RWPE2 (cell line): Measurements from ENCODE around the gene SDHAF2.
"Not testable (repeated sequence)": the region's sequence is repeated elsewhere in the genome, so short reads cannot be mapped to it uniquely, and the experiment has no call there.

Experiments used
- ATAC-seq: fragments of 200-7000 bp; cut with Tn5 transposase; 3 replicates; pipeline ENCODE4 v1.9.1; 2021; ENCODE audit warnings: low read depth
- DNase-seq: peaks from one replicate; pipeline ENCODE4 v3.0.0-alpha.2; 2020; ENCODE audit warnings: low spot score
- H3K27ac ChIP-seq: fragments of 450-650 bp; 2 replicates; pipeline ENCODE4 v1.5.1; 2017; ENCODE audit warnings: mild to moderate bottlenecking; ENCODE audit not compliant: poor library complexity, severe bottlenecking
- H3K27me3 ChIP-seq: fragments of 250-450 bp; sonication (Bioruptor Pico); 2 replicates; pipeline ENCODE4 v1.5.1; 2021; ENCODE audit warnings: mild to moderate bottlenecking, moderate library complexity; ENCODE audit not compliant: insufficient read depth, poor library complexity, severe bottlenecking
- H3K36me3 ChIP-seq: fragments of 250-450 bp; sonication (Bioruptor Pico); 2 replicates; pipeline ENCODE4 v1.5.1; 2020; ENCODE audit warnings: low read depth, mild to moderate bottlenecking, moderate library complexity
- H3K4me1 ChIP-seq: fragments of 250-450 bp; sonication (Bioruptor Pico); 2 replicates; pipeline ENCODE4 v1.5.1; 2021; ENCODE audit warnings: mild to moderate bottlenecking, moderate library complexity; ENCODE audit not compliant: insufficient read depth, poor library complexity, severe bottlenecking
- H3K4me3 ChIP-seq: fragments of 250-450 bp; sonication (Bioruptor Pico); 2 replicates; pipeline ENCODE4 v1.5.1; 2021; ENCODE audit warnings: mild to moderate bottlenecking, moderate library complexity; ENCODE audit not compliant: severe bottlenecking
- H3K9me3 ChIP-seq: fragments of 250-450 bp; sonication (Bioruptor Pico); 2 replicates; pipeline ENCODE4 v1.5.1; 2021; ENCODE audit warnings: mild to moderate bottlenecking, moderate library complexity; ENCODE audit not compliant: severe bottlenecking
- TF ChIP-seq, protein P1 (sequence below): fragments of 450-650 bp; IDR thresholded peaks from one replicate; pipeline ENCODE4 v1.5.1; 2017; ENCODE audit warnings: mild to moderate bottlenecking, moderate library complexity; ENCODE audit not compliant: poor library complexity, severe bottlenecking

The SDHAF2 gene

DNA sequence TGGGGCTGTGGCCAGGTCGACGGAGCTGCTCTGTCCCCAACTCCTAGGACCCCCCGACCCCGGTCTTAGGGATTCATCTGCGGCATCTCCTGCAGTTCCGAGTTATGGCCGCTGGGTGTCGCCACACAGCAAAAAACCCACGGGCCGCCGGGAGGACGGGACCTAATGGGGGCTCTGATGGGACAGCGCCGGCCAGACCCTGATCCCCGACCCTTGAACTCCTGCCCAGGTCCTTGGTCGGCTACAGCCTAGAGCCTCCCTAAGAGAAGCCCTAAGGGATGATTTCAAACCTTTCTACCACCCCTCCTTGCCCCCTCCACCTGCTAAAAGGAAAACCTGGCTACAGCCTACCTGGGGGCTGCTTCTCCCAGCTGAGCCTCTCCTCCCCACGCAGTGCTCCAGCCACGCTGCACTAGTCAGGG is 47.8 kb downstream of the SDHAF2 start:
- H3K4me1 ChIP-seq = no peaks in the 10 kb centered on the region
- no peaks in the 10 kb centered on the region for H3K27me3 ChIP-seq
- DNase-seq (no peak), ATAC-seq (no peak; the same call in 2 of the 3 replicates)
- no peak overlapping the region for H3K4me3 ChIP-seq
- TF ChIP-seq, protein P1, sequence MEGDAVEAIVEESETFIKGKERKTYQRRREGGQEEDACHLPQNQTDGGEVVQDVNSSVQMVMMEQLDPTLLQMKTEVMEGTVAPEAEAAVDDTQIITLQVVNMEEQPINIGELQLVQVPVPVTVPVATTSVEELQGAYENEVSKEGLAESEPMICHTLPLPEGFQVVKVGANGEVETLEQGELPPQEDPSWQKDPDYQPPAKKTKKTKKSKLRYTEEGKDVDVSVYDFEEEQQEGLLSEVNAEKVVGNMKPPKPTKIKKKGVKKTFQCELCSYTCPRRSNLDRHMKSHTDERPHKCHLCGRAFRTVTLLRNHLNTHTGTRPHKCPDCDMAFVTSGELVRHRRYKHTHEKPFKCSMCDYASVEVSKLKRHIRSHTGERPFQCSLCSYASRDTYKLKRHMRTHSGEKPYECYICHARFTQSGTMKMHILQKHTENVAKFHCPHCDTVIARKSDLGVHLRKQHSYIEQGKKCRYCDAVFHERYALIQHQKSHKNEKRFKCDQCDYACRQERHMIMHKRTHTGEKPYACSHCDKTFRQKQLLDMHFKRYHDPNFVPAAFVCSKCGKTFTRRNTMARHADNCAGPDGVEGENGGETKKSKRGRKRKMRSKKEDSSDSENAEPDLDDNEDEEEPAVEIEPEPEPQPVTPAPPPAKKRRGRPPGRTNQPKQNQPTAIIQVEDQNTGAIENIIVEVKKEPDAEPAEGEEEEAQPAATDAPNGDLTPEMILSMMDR = peak; percentile 90
- H3K27ac ChIP-seq = no peak overlapping the region
- H3K9me3 ChIP-seq = no peaks in the 10 kb centered on the region
- no peaks in the 10 kb centered on the region for H3K36me3 ChIP-seq

DNA sequence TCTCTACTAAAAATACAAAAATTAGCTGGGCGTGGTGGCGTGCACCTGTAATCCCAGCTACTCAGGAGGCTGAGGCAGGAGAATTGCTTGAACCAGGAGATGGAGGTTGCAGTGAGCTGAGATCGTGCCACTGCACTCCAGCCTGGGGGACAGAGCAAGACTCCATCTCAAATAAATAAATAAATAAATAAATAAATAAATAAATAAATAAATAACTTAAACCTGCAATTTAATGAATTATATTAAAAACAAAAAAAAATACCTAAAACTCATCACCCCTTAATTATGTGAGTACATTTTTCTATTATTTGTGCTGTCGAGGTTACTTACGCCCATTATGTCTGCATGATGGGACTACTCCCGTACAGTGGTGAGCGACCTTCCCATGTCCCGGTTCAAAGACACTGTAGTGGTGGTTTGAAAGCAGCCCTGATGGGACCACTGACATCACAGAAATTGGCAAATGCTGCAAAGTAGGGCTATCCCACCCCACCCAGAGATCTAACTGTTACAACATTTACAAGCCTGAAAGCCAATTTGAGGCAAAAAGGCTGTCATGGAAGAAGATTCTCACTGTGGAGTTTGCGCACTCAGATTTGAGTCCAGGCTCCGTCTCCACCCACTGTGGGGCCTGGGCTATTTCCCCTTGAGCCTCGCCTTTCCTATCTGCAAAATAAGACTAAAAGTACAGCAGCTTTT is 49.6 kb downstream of the SDHAF2 start:
- not testable (repeated sequence) for H3K4me3 ChIP-seq, ATAC-seq, H3K27ac ChIP-seq, H3K36me3 ChIP-seq, H3K27me3 ChIP-seq, DNase-seq, H3K9me3 ChIP-seq, H3K4me1 ChIP-seq

DNA sequence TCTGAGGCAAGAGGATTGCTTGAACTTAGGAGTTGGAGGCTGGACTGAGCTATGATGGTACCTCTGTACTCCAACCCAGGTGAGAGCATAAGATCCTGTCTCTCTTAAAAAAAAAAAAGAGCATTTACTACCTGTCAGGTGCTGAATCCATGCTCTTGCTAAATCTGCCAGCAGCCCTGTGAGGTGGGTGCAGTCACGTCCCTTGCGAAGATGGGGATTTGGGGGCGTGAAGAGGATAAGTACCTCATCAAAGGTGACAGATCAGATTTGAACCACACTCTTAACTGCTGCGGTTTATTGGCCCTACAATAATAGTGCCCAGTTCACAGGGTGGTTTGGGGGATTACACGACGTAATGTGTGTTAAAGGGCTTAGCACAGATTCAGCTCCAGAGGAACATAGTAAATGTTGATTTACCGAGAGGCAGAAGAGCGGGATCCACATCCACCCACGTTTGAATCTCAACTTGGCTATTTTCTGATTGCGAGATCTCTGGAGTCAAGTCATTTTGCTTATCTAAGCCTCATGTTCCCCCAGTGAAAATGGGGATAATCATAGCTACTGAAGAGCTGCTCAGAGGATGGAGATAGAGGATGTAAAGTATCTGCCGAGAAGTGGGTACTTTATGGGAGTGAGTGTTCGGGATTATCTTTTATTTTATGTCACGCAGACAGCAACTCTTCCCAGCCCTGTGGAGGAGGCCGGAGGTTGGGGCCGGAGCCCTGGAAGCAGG is 50.5 kb downstream of the SDHAF2 start:
- TF ChIP-seq, protein P1 = no peak
- H3K4me1 ChIP-seq = no peaks in the 10 kb centered on the region
- no peak overlapping the region for H3K27ac ChIP-seq
- no peaks in the 10 kb centered on the region for H3K36me3 ChIP-seq
- ATAC-seq (no peak), DNase-seq (no peak)
- no peaks in the 10 kb centered on the region for H3K9me3 ChIP-seq
- H3K4me3 ChIP-seq = no peak overlapping the region
- no peaks in the 10 kb centered on the region for H3K27me3 ChIP-seq

DNA sequence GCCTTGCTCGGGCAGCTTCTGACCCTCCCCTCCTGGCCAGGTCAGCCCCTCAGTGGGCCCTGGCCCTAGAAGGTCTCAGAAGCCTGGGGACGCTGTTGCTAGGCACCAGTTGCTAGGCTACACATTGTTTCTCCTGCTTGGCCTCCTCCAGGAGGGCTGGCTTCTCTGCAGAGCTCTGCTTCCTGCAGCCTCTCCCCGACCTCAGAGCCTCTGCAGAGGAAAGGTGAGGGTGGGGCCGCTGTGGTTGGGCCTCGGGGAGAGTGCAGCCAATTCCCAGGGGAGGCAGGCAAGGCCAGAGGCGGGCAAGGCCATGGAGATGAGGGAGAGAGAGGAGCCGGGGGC is 51.0 kb downstream of the SDHAF2 start:
- Histone ChIP-seq H3K9me3 (no peaks in the 10 kb centered on the region), H3K27ac (no peak overlapping the region), H3K27me3 (no peaks in the 10 kb centered on the region), H3K4me3 (no peak overlapping the region), H3K4me1 (no peaks in the 10 kb centered on the region), H3K36me3 (no peaks in the 10 kb centered on the region)
- ATAC-seq (peak; percentile 43; the same call in 2 of the 3 replicates), DNase-seq (no peak)
- TF ChIP-seq, protein P1 = no peak

DNA sequence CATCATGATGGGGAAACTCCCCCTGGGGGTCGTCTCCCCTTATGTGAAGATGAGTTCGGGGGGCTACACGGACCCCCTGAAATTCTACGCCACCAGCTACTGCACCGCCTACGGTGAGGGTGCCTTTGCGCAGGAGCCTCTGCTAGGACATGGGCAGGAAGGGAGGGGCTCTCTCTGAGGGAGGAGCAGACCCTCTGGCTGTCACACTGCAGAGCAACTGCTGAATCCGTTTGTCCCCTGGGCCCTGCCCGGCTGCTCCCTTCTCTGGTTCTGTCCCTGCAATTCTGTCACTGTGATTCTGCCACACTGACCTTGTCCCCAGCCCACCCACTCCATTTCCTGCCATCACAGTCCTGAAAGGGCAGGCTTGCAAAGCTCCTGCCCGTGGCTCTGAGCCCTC is 51.9 kb downstream of the SDHAF2 start:
- Histone ChIP-seq H3K27me3 (no peaks in the 10 kb centered on the region), H3K4me3 (no peak overlapping the region), H3K36me3 (no peaks in the 10 kb centered on the region), H3K27ac (no peak overlapping the region), H3K9me3 (no peaks in the 10 kb centered on the region), H3K4me1 (no peaks in the 10 kb centered on the region)
- ATAC-seq = no peak
- TF ChIP-seq, protein P1 = no peak
- no peak for DNase-seq
